Naive thymus-derived CD4-positive, alpha-beta T cell (primary cell): ENCODE measurements around the gene MECP2. TPM values are rescaled to one million over a fixed set of nuclear protein-coding genes. Genes with fewer than 3 reads are reported as not detected.

Experiments
- ATAC-seq: fragments of 150-1000 bp; cut with Tn5 transposase; 2 replicates; pipeline ENCODE4 v1.10.0; 2021; ENCODE audit warnings: mild to moderate bottlenecking, moderate library complexity
- CTCF ChIA-PET: fragments of 350-600 bp; sonication (Branson Sonifier 250); formaldehyde crosslinking; loops from one replicate; lab custom pipeline; 2021; ENCODE audit warnings: antibody characterized with exemption; lab: Charles Lee
- POLR2A ChIA-PET: fragments of 350-600 bp; sonication (Branson Sonifier 250); formaldehyde crosslinking; loops from one replicate; lab custom pipeline; 2021; ENCODE audit warnings: antibody characterized with exemption, inconsistent platforms; lab: Charles Lee
- DNase-seq, 9 donors: peaks; one replicate each; pipeline versions ENCODE4 v3.0.0 to v3.0.0-alpha.2; 2020 to 2022; ENCODE audit warnings: mixed read lengths in 1 of 9
- H3K27ac ChIP-seq: one replicate; pipeline ENCODE4 v1.7.0; 2013; ENCODE audit warnings: mild to moderate bottlenecking, low read depth, low read length, moderate library complexity
- H3K27me3 ChIP-seq, 2 donors: one replicate each; pipeline ENCODE4 v1.7.0; 2013; ENCODE audit warnings: low read length in 2 of 2, mild to moderate bottlenecking in 2 of 2, moderate library complexity in 2 of 2; ENCODE audit not compliant: control insufficient read depth in 2 of 2, insufficient read depth in 2 of 2
- H3K36me3 ChIP-seq, 3 experiments: 1 replicate in 2 of 3; 2 replicates in 1 of 3; pipeline ENCODE4 v1.7.0; 2013; ENCODE audit warnings: low read length in 3 of 3, mild to moderate bottlenecking in 3 of 3, moderate library complexity in 1 of 3; ENCODE audit not compliant: insufficient read depth in 3 of 3, control insufficient read depth in 2 of 3
- H3K4me1 ChIP-seq, 2 donors: one replicate each; pipeline ENCODE4 v1.7.0; 2013; ENCODE audit warnings: low read length in 2 of 2, mild to moderate bottlenecking in 2 of 2, moderate library complexity in 1 of 2; ENCODE audit not compliant: control insufficient read depth in 2 of 2, insufficient read depth in 2 of 2
- H3K4me3 ChIP-seq: 2 replicates; pipeline ENCODE4 v1.7.0; 2013; ENCODE audit warnings: mild to moderate bottlenecking, low read length
- H3K9me3 ChIP-seq, 3 experiments: 1 replicate in 2 of 3; 2 replicates in 1 of 3; pipeline ENCODE4 v1.7.0; 2013; ENCODE audit warnings: low read length in 3 of 3; ENCODE audit not compliant: control insufficient read depth in 2 of 3
- H3K27ac Mint-ChIP-seq, 9 donors: one replicate each; pipeline ENCODE4 v1.8.0; 2020 to 2022; ENCODE audit warnings: mixed read lengths in 9 of 9, mild to moderate bottlenecking in 8 of 9, moderate library complexity in 5 of 9, inconsistent platforms in 2 of 9
- H3K27me3 Mint-ChIP-seq, 5 donors: one replicate each; pipeline ENCODE4 v1.8.0; 2021 to 2022; ENCODE audit warnings: mixed read lengths in 5 of 5, mild to moderate bottlenecking in 1 of 5
- H3K36me3 Mint-ChIP-seq, 5 donors: one replicate each; pipeline ENCODE4 v1.8.0; 2020 to 2022; ENCODE audit warnings: mixed read lengths in 5 of 5, mild to moderate bottlenecking in 3 of 5, inconsistent platforms in 1 of 5
- H3K4me1 Mint-ChIP-seq, 7 donors: one replicate each; pipeline ENCODE4 v1.8.0; 2020 to 2022; ENCODE audit warnings: mixed read lengths in 7 of 7, mild to moderate bottlenecking in 3 of 7, inconsistent platforms in 1 of 7
- H3K4me3 Mint-ChIP-seq, 10 donors: one replicate each; pipeline ENCODE4 v1.8.0; 2020 to 2022; ENCODE audit warnings: mild to moderate bottlenecking in 10 of 10, mixed read lengths in 10 of 10, moderate library complexity in 6 of 10, inconsistent platforms in 2 of 10
- H3K9me3 Mint-ChIP-seq, 11 donors: one replicate each; pipeline ENCODE4 v1.8.0; 2020 to 2022; ENCODE audit warnings: mixed read lengths in 11 of 11, mild to moderate bottlenecking in 4 of 11, inconsistent platforms in 1 of 11, moderate library complexity in 1 of 11
- intact Hi-C, 2 donors: fragments of 100-400 bp; cut with micrococcal nuclease; formaldehyde crosslinking; loops; one replicate each; pipeline ENCODE4 v1.15.1; 2023
- polyA plus RNA-seq, 2 donors: library from polyadenylated mRNA; unstranded; fragments of 300-500 nt; fragmentation: Illumina TruSeq; gene quantifications; one replicate each; pipeline ENCODE4 v1.2.3, GENCODE V29; 2021
- total RNA-seq, 6 experiments: library from RNA in 5 of 6; stranded (reverse) in 5 of 6; gene quantifications; 1 replicate in 5 of 6; 2 replicates in 1 of 6; pipeline ENCODE4 v1.2.3 and lab custom pipeline; 2021 to 2026

The MECP2 gene
- total and polyA plus RNA-seq, 7 experiments from 2014 or later: 12.1 to 155 (median 97.9) TPM

DNA sequence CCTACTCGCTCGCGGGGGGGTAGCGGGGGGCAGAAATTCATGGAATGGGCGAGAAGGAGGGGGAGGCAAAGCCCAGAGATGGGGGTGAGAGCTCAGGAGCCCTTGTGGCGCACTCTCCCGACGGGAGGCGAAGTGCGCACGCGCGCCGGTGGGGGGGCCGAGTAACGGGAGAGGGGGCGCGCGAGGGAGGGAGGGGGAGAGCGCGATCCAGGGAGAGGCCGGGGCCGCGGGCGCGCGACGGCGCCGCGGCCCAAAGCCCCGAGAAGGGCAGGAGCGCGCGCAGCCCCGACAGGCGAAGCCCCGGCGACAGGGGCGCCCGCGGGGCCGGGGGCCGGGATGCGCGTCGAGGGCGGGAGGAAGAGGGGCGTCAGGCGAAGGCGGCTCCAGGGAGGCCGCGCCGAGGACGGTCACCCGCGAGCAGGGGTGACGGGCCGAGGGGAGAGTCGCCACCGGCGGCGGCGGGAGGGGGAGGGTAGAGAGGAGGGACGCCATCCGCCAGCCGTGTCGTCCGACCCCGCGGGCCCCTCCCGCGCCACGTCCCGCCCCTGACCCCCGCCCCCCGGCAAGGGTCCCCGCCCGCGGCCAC is 421 bp downstream of the MECP2 start:
- Histone ChIP-seq H3K9me3 (no peaks in the 10 kb centered on the region), H3K36me3 (no peaks in the 10 kb centered on the region), H3K4me1 (peaks cover 25 to 32% of the 10 kb centered on the region in 2 donors), H3K27ac (peak overlapping the region; percentile 84), H3K27me3 (no peaks in the 10 kb centered on the region), H3K4me3 (peak overlapping the region; percentile 84)
- ATAC-seq (peak; percentile 48), DNase-seq (peak; percentile 48 to 70 (median 64))
- CTCF ChIA-PET: no interaction called here
- Mint-ChIP-seq H3K36me3 (peaks cover 0 to 8% (median 0%) of the 10 kb centered on the region in 5 donors), H3K27me3 (peaks cover 0 to 2% (median 0%) of the 10 kb centered on the region in 5 donors), H3K4me1 (peaks cover 15 to 58% (median 43%) of the 10 kb centered on the region in 7 donors), H3K4me3 (peak overlapping the region; percentile 89 to 99 (median 96)), H3K27ac (peak overlapping the region; percentile 90 to 97 (median 94)), H3K9me3 (peaks cover 0 to 4% (median 0%) of the 10 kb centered on the region in 11 donors)
- POLR2A ChIA-PET: interaction anchor here (0.6 to 1.3 kb wide), 5 partner anchors 34 to 448 kb away, joined by 3 to 5 read pairs (median 3); partner anchors contain the start of gene HCFC1
- intact Hi-C loops: loop anchor here (1.0 to 10.0 kb wide), 9 partner anchors 39 to 435 kb away; partner anchors contain the start of genes HCFC1 (in 2 of the 2), EMD (in 1 of the 2), FLNA (in 1 of the 2) and IDH3G (in 1 of the 2)

DNA sequence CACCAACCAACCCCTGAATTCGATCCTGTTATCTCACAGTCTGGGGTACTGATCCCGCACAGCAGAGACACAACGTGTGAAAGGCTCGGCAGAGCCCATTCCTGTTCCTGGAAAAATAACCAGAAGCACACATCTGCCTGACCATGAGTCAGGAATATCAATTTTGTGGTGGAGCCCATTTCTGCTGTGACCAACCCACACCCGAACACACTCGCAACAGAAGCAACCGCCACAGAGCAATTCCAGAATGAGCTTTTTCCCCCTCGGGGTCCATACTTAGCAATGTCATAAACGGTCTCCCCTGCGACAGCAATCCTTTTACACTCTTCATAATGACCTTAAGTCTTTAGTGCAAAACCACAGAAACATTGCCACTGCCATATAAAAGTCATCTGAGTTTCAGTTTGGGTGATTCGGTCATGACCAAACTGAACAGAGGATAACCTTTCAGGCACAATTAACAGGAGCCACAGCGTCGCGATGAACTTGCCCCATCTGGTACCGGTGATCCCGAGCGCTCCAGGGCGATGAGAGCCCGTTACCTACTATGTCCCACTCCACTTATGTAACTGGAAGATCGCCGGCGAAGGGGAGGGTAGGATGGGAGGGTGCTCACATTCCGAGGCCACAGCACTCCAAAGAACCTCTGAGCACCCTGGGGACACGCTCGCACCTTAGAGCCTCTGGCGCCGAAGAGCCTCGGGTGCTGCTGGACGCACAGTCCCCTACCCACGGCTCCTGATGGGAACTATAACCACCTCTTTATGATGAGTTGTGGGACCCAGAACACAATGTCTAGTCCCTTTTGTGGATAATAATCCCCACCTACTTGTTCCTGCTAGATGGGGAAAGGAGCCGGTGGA is 1.1 kb downstream of the MECP2 start:
- Histone ChIP-seq H3K9me3 (no peaks in the 10 kb centered on the region), H3K36me3 (peaks cover 0 to 3% (median 0%) of the 10 kb centered on the region in 3 experiments), H3K27ac (peak overlapping the region; percentile 84), H3K4me3 (peak overlapping the region; percentile 84), H3K4me1 (peaks cover 32 to 38% of the 10 kb centered on the region in 2 donors), H3K27me3 (no peaks in the 10 kb centered on the region)
- Mint-ChIP-seq H3K4me3 (peak overlapping the region; percentile 89 to 99 (median 96)), H3K27me3 (no peaks in the 10 kb centered on the region), H3K27ac (peak overlapping the region; percentile 90 to 97 (median 94)), H3K4me1 (peaks cover 15 to 58% (median 49%) of the 10 kb centered on the region in 7 donors), H3K9me3 (peaks cover 0 to 4% (median 0%) of the 10 kb centered on the region in 11 donors), H3K36me3 (peaks cover 0 to 8% (median 0%) of the 10 kb centered on the region in 5 donors)
- ATAC-seq (no peak), DNase-seq (peak in 3 of 9 donors; percentile 2 to 21 (median 7))
- ChIA-PET POLR2A (interaction anchor here (0.6 to 1.7 kb wide), 5 partner anchors 15 to 212 kb away, joined by 3 to 6 read pairs (median 4); partner anchors contain the start of gene HCFC1), CTCF (no interaction called here)
- intact Hi-C loops: loop anchor here (1.0 to 10.0 kb wide), 9 partner anchors 40 to 436 kb away; partner anchors contain the start of genes HCFC1 (in 2 of the 2), EMD (in 1 of the 2), FLNA (in 1 of the 2) and IDH3G (in 1 of the 2)

DNA sequence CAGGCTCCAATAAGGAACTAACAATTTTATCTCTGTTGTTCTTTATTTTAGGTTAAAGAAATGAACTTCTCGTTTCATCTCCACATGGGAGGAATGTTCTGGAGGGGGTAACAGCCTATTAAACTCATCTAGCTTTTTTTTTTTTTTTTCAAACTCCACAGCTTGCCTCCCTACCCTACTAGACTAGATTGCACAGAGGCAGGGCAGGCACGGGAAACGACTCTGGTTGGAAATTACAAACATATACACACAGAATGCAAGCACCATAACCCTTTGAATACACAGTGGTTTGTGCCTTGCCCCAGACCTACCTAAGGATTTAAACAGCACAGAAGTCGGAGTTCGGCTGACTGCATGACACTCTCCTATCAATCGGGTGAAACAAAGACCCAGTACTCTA is 2.7 kb downstream of the MECP2 start:
- H3K27me3 Mint-ChIP-seq: no peaks in the 10 kb centered on the region
- H3K4me1 ChIP-seq: peaks cover 33 to 43% of the 10 kb centered on the region in 2 donors
- H3K27me3 ChIP-seq: no peaks in the 10 kb centered on the region
- H3K4me1 Mint-ChIP-seq: peaks cover 21 to 68% (median 62%) of the 10 kb centered on the region in 7 donors
- ChIA-PET POLR2A (interaction anchor here (0.7 to 1.7 kb wide), 7 partner anchors 12 to 81 kb away, joined by 3 to 7 read pairs (median 5); no protein-coding TSS in a partner anchor), CTCF (interaction anchor here (1.0 kb wide), 1 partner anchor 28 kb away, joined by 3 read pairs; no protein-coding TSS in a partner anchor)
- ATAC-seq: no peak
- H3K9me3 ChIP-seq: no peaks in the 10 kb centered on the region
- H3K4me3 ChIP-seq: peak overlapping the region; percentile 84
- peak overlapping the region; percentile 34 to 97 (median 75) for H3K27ac Mint-ChIP-seq
- H3K36me3 Mint-ChIP-seq: peaks cover 0 to 12% (median 4%) of the 10 kb centered on the region in 5 donors
- H3K4me3 Mint-ChIP-seq: peak overlapping the region; percentile 89 to 99 (median 96)
- DNase-seq: no peak
- H3K27ac ChIP-seq: peak overlapping the region; percentile 84
- peaks cover 0 to 9% (median 0%) of the 10 kb centered on the region in 3 experiments for H3K36me3 ChIP-seq
- H3K9me3 Mint-ChIP-seq: peaks cover 0 to 4% (median 0%) of the 10 kb centered on the region in 11 donors
- intact Hi-C loops: loop anchor here (5.0 to 10.0 kb wide), 5 partner anchors 38 to 437 kb away; partner anchors contain the start of genes EMD (in 1 of the 2), FLNA (in 1 of the 2), HCFC1 (in 1 of the 2) and TMEM187 (in 1 of the 2)

DNA sequence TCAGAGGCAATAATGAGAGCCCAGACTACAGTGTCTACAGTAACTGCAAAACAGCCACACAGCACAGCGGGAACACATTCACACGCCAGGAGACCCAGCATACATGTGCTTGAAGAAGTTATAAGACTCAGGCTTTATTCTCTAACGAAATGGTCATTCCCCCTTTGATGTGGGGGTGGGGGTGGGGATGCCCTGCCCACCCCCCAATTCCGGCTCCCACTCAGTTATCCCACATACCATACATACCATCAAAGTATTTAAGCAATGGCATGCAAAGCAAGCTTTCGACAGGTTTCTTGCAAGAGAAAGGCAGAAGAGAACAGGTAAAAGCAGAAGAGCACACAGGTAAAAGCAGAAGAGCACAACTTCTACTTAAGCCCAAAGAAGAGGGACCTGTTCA is 3.6 kb downstream of the MECP2 start:
- no peaks in the 10 kb centered on the region for H3K9me3 ChIP-seq
- POLR2A ChIA-PET: interaction anchor here (1.7 kb wide), 1 partner anchor 11 kb away, joined by 5 read pairs; no protein-coding TSS in a partner anchor
- peaks cover 33 to 43% of the 10 kb centered on the region in 2 donors for H3K4me1 ChIP-seq
- CTCF ChIA-PET: no interaction called here
- peaks cover 0 to 9% (median 0%) of the 10 kb centered on the region in 3 experiments for H3K36me3 ChIP-seq
- peak overlapping the region; percentile 27 for H3K27ac ChIP-seq
- H3K27me3 Mint-ChIP-seq: no peaks in the 10 kb centered on the region
- no peaks in the 10 kb centered on the region for H3K27me3 ChIP-seq
- no peak for DNase-seq
- H3K4me3 Mint-ChIP-seq: peak overlapping the region; percentile 89 to 99 (median 96)
- H3K36me3 Mint-ChIP-seq: peaks cover 0 to 12% (median 4%) of the 10 kb centered on the region in 5 donors
- no peak for ATAC-seq
- H3K9me3 Mint-ChIP-seq: peaks cover 0 to 4% (median 0%) of the 10 kb centered on the region in 11 donors
- H3K27ac Mint-ChIP-seq: peak overlapping the region in 7 of 9 donors; percentile 14 to 97 (median 72)
- H3K4me3 ChIP-seq: no peak overlapping the region
- intact Hi-C loops: loop anchor here (5.0 to 10.0 kb wide), 2 partner anchors 37 to 281 kb away; partner anchors contain the start of genes EMD (in 1 of the 2) and FLNA (in 1 of the 2)
- peaks cover 21 to 76% (median 59%) of the 10 kb centered on the region in 7 donors for H3K4me1 Mint-ChIP-seq

DNA sequence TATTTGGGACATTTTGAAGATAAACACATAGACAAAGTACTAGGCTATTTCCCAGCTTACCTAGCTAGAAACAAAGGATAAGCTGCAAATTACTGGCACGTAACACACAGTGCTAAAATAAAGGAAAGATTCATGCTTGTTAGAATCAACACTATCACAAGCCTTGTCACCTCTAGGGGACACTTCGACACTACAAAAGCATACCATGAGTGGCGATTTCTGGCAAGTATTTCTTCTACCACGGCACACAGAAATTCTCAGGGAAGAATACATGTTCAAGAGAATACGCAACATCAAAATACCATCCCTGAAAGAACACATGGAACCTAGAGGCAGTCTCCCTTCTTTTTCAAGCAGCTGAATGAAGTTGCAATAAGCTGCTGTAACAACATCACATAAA is 5.1 kb downstream of the MECP2 start:
- Histone ChIP-seq H3K4me1 (peaks cover 27 to 38% of the 10 kb centered on the region in 2 donors), H3K27ac (peak overlapping the region; percentile 47), H3K9me3 (no peaks in the 10 kb centered on the region), H3K4me3 (peak overlapping the region; percentile 1), H3K36me3 (peaks cover 0 to 9% (median 0%) of the 10 kb centered on the region in 3 experiments), H3K27me3 (no peaks in the 10 kb centered on the region)
- Mint-ChIP-seq H3K4me3 (peak overlapping the region; percentile 12 to 97 (median 64)), H3K9me3 (peaks cover 0 to 1% (median 0%) of the 10 kb centered on the region in 11 donors), H3K27ac (peak overlapping the region in 7 of 9 donors; percentile 10 to 73 (median 47)), H3K27me3 (no peaks in the 10 kb centered on the region), H3K4me1 (peaks cover 21 to 77% (median 60%) of the 10 kb centered on the region in 7 donors), H3K36me3 (peaks cover 0 to 17% (median 4%) of the 10 kb centered on the region in 5 donors)
- ChIA-PET CTCF (interaction anchor here (1.3 to 1.4 kb wide), 2 partner anchors 79 to 235 kb away, joined by 3 read pairs; no protein-coding TSS in a partner anchor), POLR2A (interaction anchor here (1.1 to 1.8 kb wide), 3 partner anchors 31 to 125 kb away, joined by 3 to 4 read pairs (median 4); no protein-coding TSS in a partner anchor)
- intact Hi-C loops: loop anchor here (5.0 to 10.0 kb wide), 2 partner anchors 35 to 282 kb away; partner anchors contain the start of genes EMD (in 1 of the 2) and FLNA (in 1 of the 2)
- DNase-seq (peak in 1 of 9 donors; percentile 21), ATAC-seq (no peak)
